Lower leg skin (tissue), 4 donors: ENCODE data around the gene SELENON. TPM values are rescaled to one million over a fixed set of nuclear protein-coding genes. Genes with fewer than 3 reads are reported as not detected.

ENCODE experiments used
- DNase-seq, 2 donors: peaks; one replicate each; pipeline ENCODE4 v3.0.0-alpha.2; 2019; ENCODE audit warnings: low spot score in 2 of 2
- H3K4me3 ChIP-seq: fragments of 200-600 bp; sonication (generic); 2 replicates; pipeline ENCODE4 v1.5.1; 2017; ENCODE audit warnings: mild to moderate bottlenecking, low read depth; ENCODE audit not compliant: poor library complexity, severe bottlenecking
- CTCF ChIP-seq, 3 donors: fragments of 450-650 bp; IDR thresholded peaks; one replicate each; pipeline ENCODE4 v1.5.1; 2016; ENCODE audit warnings: antibody characterized with exemption in 3 of 3, mild to moderate bottlenecking in 3 of 3, moderate library complexity in 2 of 3
- POLR2A ChIP-seq, 2 donors: fragments of 450-650 bp; IDR thresholded peaks; one replicate each; pipeline ENCODE4 v1.6.1; 2016 to 2017; ENCODE audit warnings: antibody characterized with exemption in 2 of 2, mild to moderate bottlenecking in 1 of 2, moderate library complexity in 1 of 2
- WGBS, 2 donors: methylation state at CpG; one replicate each; pipeline ENCODE4 v1.1.5; 2018; 5-methylcytosine and 5-hydroxymethylcytosine counted together
- intact Hi-C: fragments of 100-400 bp; cut with DNase I; formaldehyde crosslinking; loops from one replicate; pipeline ENCODE4 v1.15.0; 2023; ENCODE audit warnings: low total_unique reads
- total RNA-seq, 4 donors: library from RNA; depleted of rRNA; stranded (reverse); fragments of >200 nt; gene quantifications; one replicate each; pipeline ENCODE4 v1.1.0, GENCODE V29; 2016

Gene SELENON
- total RNA-seq, 4 donors from 2014 or later: 14.9 to 24.5 (median 17.6) TPM

- intact Hi-C loops: no loop called here
- no peak for DNase-seq
- WGBS, 2 donors: 51 to 61% methylated on average over 11 of the region's 11 CpGs
- H3K4me3 ChIP-seq: no peak overlapping the region
- TF ChIP-seq POLR2A (IDR thresholded peaks at IDR 0.05) (no peak), CTCF (IDR thresholded peaks at IDR 0.05) (no peak)
These were observed 12.9 kb upstream of the SELENON start for GRCh38 chr1:25786887-25787759.

GRCh38 chr1:25787760-25788166 is 12.2 kb upstream of the SELENON start:
- 81 to 89% methylated on average over 5 of the region's 5 CpGs for WGBS, 2 donors
- TF ChIP-seq POLR2A (IDR thresholded peaks at IDR 0.05) (no peak), CTCF (IDR thresholded peaks at IDR 0.05) (no peak)
- no peak for DNase-seq
- no peak overlapping the region for H3K4me3 ChIP-seq
- intact Hi-C loops: no loop called here

- TF ChIP-seq CTCF (IDR thresholded peaks at IDR 0.05): no peak
- no peak for TF ChIP-seq POLR2A (IDR thresholded peaks at IDR 0.05)
- intact Hi-C loops: loop anchor here (10.0 kb wide), 1 partner anchor 46 kb away; no protein-coding TSS in a partner anchor
- WGBS, 2 donors: 89 to 90% methylated on average over 6 of the region's 6 CpGs
- no peak overlapping the region for H3K4me3 ChIP-seq
- DNase-seq: no peak
These were observed 9.5 kb upstream of the SELENON start for GRCh38 chr1:25790472-25790871.

- WGBS, 2 donors: 64 to 65% methylated on average over 4 of the region's 4 CpGs
- no peak overlapping the region for H3K4me3 ChIP-seq
- no peak for DNase-seq
- TF ChIP-seq CTCF (IDR thresholded peaks at IDR 0.05) (no peak), POLR2A (IDR thresholded peaks at IDR 0.05) (no peak)
- intact Hi-C loops: loop anchor here (10.0 kb wide), 1 partner anchor 47 kb away; no protein-coding TSS in a partner anchor
These were observed 7.9 kb upstream of the SELENON start for GRCh38 chr1:25792115-25792514.

GRCh38 chr1:25793585-25794170 is 6.3 kb upstream of the SELENON start:
- 62 to 65% methylated on average over 7 of the region's 7 CpGs for WGBS, 2 donors
- no peak overlapping the region for H3K4me3 ChIP-seq
- no peak for DNase-seq
- intact Hi-C loops: loop anchor here (10.0 kb wide), 1 partner anchor 49 kb away; no protein-coding TSS in a partner anchor
- TF ChIP-seq CTCF (IDR thresholded peaks at IDR 0.05): no peak
- no peak for TF ChIP-seq POLR2A (IDR thresholded peaks at IDR 0.05)
